H9 (cell line): ENCODE results near the gene METTL23. TPM values are rescaled to one million over a fixed set of nuclear protein-coding genes. Genes with fewer than 3 reads are reported as not detected.

Source experiments
- DNase-seq: peaks from one replicate; pipeline ENCODE4 v3.0.0-alpha.2; 2017
- H2AFZ ChIP-seq: one replicate; pipeline ENCODE4 v1.6.1; 2013; ENCODE audit warnings: mild to moderate bottlenecking, low read length, control low read depth, moderate library complexity
- H2AK5ac ChIP-seq: 2 replicates; pipeline ENCODE4 v1.6.1; 2013; ENCODE audit warnings: low read length, control low read depth, mixed read lengths; ENCODE audit not compliant: insufficient read length
- H2BK120ac ChIP-seq: one replicate; pipeline ENCODE4 v1.6.1; 2013; ENCODE audit warnings: low read depth, mild to moderate bottlenecking, low read length, control low read depth, inconsistent platforms; ENCODE audit not compliant: poor library complexity, severe bottlenecking
- H2BK12ac ChIP-seq: 2 replicates; pipeline ENCODE4 v1.6.1; 2013; ENCODE audit warnings: low read length, control low read depth, mixed read lengths, low read depth; ENCODE audit not compliant: insufficient read length
- H2BK15ac ChIP-seq: 2 replicates; pipeline ENCODE4 v1.6.1; 2013; ENCODE audit warnings: low read depth, low read length, control low read depth
- H2BK20ac ChIP-seq: one replicate; pipeline ENCODE4 v1.6.1; 2013; ENCODE audit warnings: low read depth, mild to moderate bottlenecking, low read length, control low read depth, inconsistent platforms; ENCODE audit not compliant: poor library complexity, severe bottlenecking
- H2BK5ac ChIP-seq: 2 replicates; pipeline ENCODE4 v1.6.1; 2013; ENCODE audit warnings: low read length, control low read depth, mixed read lengths; ENCODE audit not compliant: insufficient read length
- H3K14ac ChIP-seq: 2 replicates; pipeline ENCODE4 v1.6.1; 2013; ENCODE audit warnings: low read length, control low read depth; ENCODE audit not compliant: insufficient read depth
- H3K18ac ChIP-seq: 2 replicates; pipeline ENCODE4 v1.6.1; 2013; ENCODE audit warnings: low read depth, mild to moderate bottlenecking, mixed read lengths, low read length, control low read depth; ENCODE audit not compliant: insufficient read length
- H3K23ac ChIP-seq: 2 replicates; pipeline ENCODE4 v1.6.1; 2013; ENCODE audit warnings: low read length, control low read depth, mixed read lengths, low read depth; ENCODE audit not compliant: insufficient read length
- H3K23me2 ChIP-seq: 2 replicates; pipeline ENCODE4 v1.6.1; 2013; ENCODE audit warnings: low read depth, mild to moderate bottlenecking, mixed read lengths, low read length, control low read depth; ENCODE audit not compliant: insufficient read length, poor library complexity, severe bottlenecking
- H3K27ac ChIP-seq: 2 replicates; pipeline ENCODE4 v1.5.1; 2013; ENCODE audit warnings: low read length, control low read depth, mixed read lengths, low read depth; ENCODE audit not compliant: insufficient read length
- H3K27me3 ChIP-seq: 2 replicates; pipeline ENCODE4 v1.6.1; 2013; ENCODE audit warnings: low read length, control low read depth, inconsistent platforms; ENCODE audit not compliant: insufficient read depth
- H3K4ac ChIP-seq: 2 replicates; pipeline ENCODE4 v1.6.1; 2013; ENCODE audit warnings: low read depth, mild to moderate bottlenecking, control low read depth, inconsistent platforms, low read length, moderate library complexity
- H3K4me1 ChIP-seq: 2 replicates; pipeline ENCODE4 v1.6.1; 2013; ENCODE audit warnings: low read length, control low read depth, inconsistent platforms; ENCODE audit not compliant: insufficient read depth
- H3K4me2 ChIP-seq: 2 replicates; pipeline ENCODE4 v1.6.1; 2013; ENCODE audit warnings: low read length, control low read depth, mixed read lengths; ENCODE audit not compliant: insufficient read length, insufficient read depth
- H3K56ac ChIP-seq: 2 replicates; pipeline ENCODE4 v1.6.1; 2013; ENCODE audit warnings: low read depth, mild to moderate bottlenecking, mixed read lengths, low read length, control low read depth; ENCODE audit not compliant: insufficient read length
- H3K79me1 ChIP-seq: 2 replicates; pipeline ENCODE4 v1.6.1; 2013; ENCODE audit warnings: low read depth, mild to moderate bottlenecking, moderate library complexity, low read length, control low read depth, inconsistent platforms; ENCODE audit not compliant: insufficient read depth, poor library complexity, severe bottlenecking
- H3K79me2 ChIP-seq: 2 replicates; pipeline ENCODE4 v1.6.1; 2013; ENCODE audit warnings: low read length, control low read depth, inconsistent platforms; ENCODE audit not compliant: insufficient read depth
- H3K9ac ChIP-seq: 2 replicates; pipeline ENCODE4 v1.6.1; 2013; ENCODE audit warnings: low read length, control low read depth, mixed read lengths; ENCODE audit not compliant: insufficient read length; ENCODE audit errors: extremely low read depth
- H3K9me3 ChIP-seq: one replicate; pipeline ENCODE4 v1.6.1; 2013; ENCODE audit warnings: low read depth, low read length, inconsistent platforms; ENCODE audit not compliant: control insufficient read depth
- H3T11ph ChIP-seq: one replicate; pipeline ENCODE4 v1.6.1; 2013; ENCODE audit warnings: mild to moderate bottlenecking, low read length, control low read depth, inconsistent platforms
- H4K20me1 ChIP-seq: one replicate; pipeline ENCODE4 v1.6.1; 2013; ENCODE audit not compliant: control insufficient read depth, insufficient read length, insufficient read depth
- H4K5ac ChIP-seq: 2 replicates; pipeline ENCODE4 v1.6.1; 2013; ENCODE audit warnings: low read depth, mild to moderate bottlenecking, mixed read lengths, low read length, control low read depth; ENCODE audit not compliant: insufficient read length
- H4K8ac ChIP-seq: replicated peaks from 2 replicates; pipeline ENCODE4 v1.6.1; 2013; ENCODE audit warnings: low read length, control low read depth, mixed read lengths, low read depth; ENCODE audit not compliant: insufficient read length
- H4K91ac ChIP-seq: 2 replicates; pipeline ENCODE4 v1.6.1; 2013; ENCODE audit warnings: low read depth, mild to moderate bottlenecking, moderate library complexity, mixed read lengths, low read length, control low read depth; ENCODE audit not compliant: insufficient read length
- H3K27ac Mint-ChIP-seq, 3 experiments: 2 replicates in 2 of 3; 3 replicates in 1 of 3; pipeline ENCODE4 v1.8.0; 2020 to 2021; ENCODE audit warnings: mixed read lengths in 3 of 3, mild to moderate bottlenecking in 1 of 3, moderate library complexity in 1 of 3
- H3K27me3 Mint-ChIP-seq: 2 replicates; pipeline ENCODE4 v1.8.0; 2021; ENCODE audit warnings: low read depth, mild to moderate bottlenecking, moderate library complexity, mixed read lengths
- H3K36me3 Mint-ChIP-seq, 3 experiments: 2 replicates in 2 of 3; 3 replicates in 1 of 3; pipeline ENCODE4 v1.8.0; 2020 to 2021; ENCODE audit warnings: low read depth in 3 of 3, mixed read lengths in 3 of 3; ENCODE audit not compliant: insufficient read depth in 1 of 3
- H3K4me1 Mint-ChIP-seq, 2 experiments: 2 replicates each; pipeline ENCODE4 v1.8.0; 2020; ENCODE audit warnings: mixed read lengths in 2 of 2
- H3K4me3 Mint-ChIP-seq, 2 experiments: 2 replicates in 1 of 2; 3 replicates in 1 of 2; pipeline ENCODE4 v1.8.0; 2020 to 2021; ENCODE audit warnings: mild to moderate bottlenecking in 2 of 2, mixed read lengths in 2 of 2, moderate library complexity in 1 of 2
- H3K9me3 Mint-ChIP-seq, 2 experiments: 2 replicates in 1 of 2; 3 replicates in 1 of 2; pipeline ENCODE4 v1.8.0; 2020; ENCODE audit warnings: mild to moderate bottlenecking in 2 of 2, mixed read lengths in 2 of 2, moderate library complexity in 1 of 2
- WGBS: extraction: QIAGEN DNeasy Blood & Tissue Kit; methylation state at CpG from one replicate; pipeline ENCODE4 v1.1.7; 2013; ENCODE audit warnings: missing lambda C conversion rate, low lambda C conversion rate, mixed read lengths; ENCODE audit not compliant: insufficient read length; ENCODE audit errors: extremely low coverage; 5-methylcytosine and 5-hydroxymethylcytosine counted together
- total RNA-seq: library from RNA; stranded (reverse); gene quantifications from 2 replicates; pipeline ENCODE4 v1.2.1, GENCODE V29; 2021
- TF ChIP-seq, protein P1 (sequence below): fragments of 200-600 bp; sonication (generic); conservative IDR thresholded peaks from 3 replicates; pipeline ENCODE4 v1.8.0; 2021; ENCODE audit warnings: antibody characterized with exemption, mild to moderate bottlenecking

The METTL23 gene
- total RNA-seq, 1 experiment from 2014 or later: 29.9 TPM

DNA sequence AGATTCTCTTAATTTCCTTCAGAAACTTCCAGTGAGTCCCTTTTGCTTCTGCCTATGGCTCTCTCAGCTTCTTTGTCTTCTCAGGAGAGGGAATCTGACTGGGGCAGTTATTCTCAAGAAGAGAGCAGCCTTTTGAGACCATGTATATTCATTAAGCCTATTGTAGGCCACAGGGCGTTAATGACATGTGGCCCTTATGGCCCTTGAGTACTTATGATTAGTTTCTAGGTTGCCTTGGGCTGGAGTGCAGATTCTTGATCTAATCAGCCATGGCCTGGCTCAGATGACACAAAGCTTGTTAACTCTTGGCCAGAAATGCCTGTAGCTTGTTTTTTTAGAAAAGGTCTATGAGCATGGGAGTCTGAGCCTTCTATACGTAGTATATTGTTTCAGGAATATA, 28.6 kb downstream of the METTL23 start:
- Histone ChIP-seq H3K4me1 (no peaks in the 10 kb centered on the region), H2AK5ac (no peak overlapping the region), H4K91ac (no peak overlapping the region), H3K4me2 (no peak overlapping the region), H2BK12ac (no peak overlapping the region), H4K8ac (no peak overlapping the region), H4K20me1 (no peaks in the 10 kb centered on the region), H3K56ac (no peak overlapping the region), H3K23ac (no peak overlapping the region), H3K79me2 (no peaks in the 10 kb centered on the region), H3K27ac (no peak overlapping the region), H3K23me2 (no peaks in the 10 kb centered on the region), H3K27me3 (no peaks in the 10 kb centered on the region), H3T11ph (no peak overlapping the region), H2BK5ac (no peak overlapping the region), H2AFZ (no peak overlapping the region), H2BK20ac (no peak overlapping the region), H2BK15ac (no peak overlapping the region), H3K79me1 (no peaks in the 10 kb centered on the region), H3K18ac (no peak overlapping the region), H2BK120ac (no peak overlapping the region), H3K9ac (no peak overlapping the region), H3K4ac (no peak overlapping the region), H4K5ac (no peak overlapping the region), H3K9me3 (no peaks in the 10 kb centered on the region), H3K14ac (no peak overlapping the region)
- TF ChIP-seq, protein P1, sequence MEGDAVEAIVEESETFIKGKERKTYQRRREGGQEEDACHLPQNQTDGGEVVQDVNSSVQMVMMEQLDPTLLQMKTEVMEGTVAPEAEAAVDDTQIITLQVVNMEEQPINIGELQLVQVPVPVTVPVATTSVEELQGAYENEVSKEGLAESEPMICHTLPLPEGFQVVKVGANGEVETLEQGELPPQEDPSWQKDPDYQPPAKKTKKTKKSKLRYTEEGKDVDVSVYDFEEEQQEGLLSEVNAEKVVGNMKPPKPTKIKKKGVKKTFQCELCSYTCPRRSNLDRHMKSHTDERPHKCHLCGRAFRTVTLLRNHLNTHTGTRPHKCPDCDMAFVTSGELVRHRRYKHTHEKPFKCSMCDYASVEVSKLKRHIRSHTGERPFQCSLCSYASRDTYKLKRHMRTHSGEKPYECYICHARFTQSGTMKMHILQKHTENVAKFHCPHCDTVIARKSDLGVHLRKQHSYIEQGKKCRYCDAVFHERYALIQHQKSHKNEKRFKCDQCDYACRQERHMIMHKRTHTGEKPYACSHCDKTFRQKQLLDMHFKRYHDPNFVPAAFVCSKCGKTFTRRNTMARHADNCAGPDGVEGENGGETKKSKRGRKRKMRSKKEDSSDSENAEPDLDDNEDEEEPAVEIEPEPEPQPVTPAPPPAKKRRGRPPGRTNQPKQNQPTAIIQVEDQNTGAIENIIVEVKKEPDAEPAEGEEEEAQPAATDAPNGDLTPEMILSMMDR: no peak
- Mint-ChIP-seq H3K9me3 (no peaks in the 10 kb centered on the region; a peak in 1 of 5 replicates), H3K27me3 (no peaks in the 10 kb centered on the region), H3K27ac (no peak overlapping the region), H3K4me1 (no peaks in the 10 kb centered on the region), H3K4me3 (no peak overlapping the region), H3K36me3 (peaks cover 18 to 36% (median 20%) of the 10 kb centered on the region in 3 experiments)
- WGBS: no CpG with 5 or more reads among the region's 2 CpGs
- DNase-seq: no peak
